NCI-H146 treated with DMSO at 0.1 percent for 48 hours (cell line): Measurements from ENCODE around the gene CFAP92.
A peak's percentile ranks its signal among the peaks of the same experiment; 100 is the strongest.

Experiments used
- DNase-seq: peaks from one replicate; lab custom pipeline; 2025; ENCODE audit not compliant: unreplicated experiment; lab: John Stamatoyannopoulos, UW

Gene CFAP92

GRCh38 chr3:128993461-128994172 lies at the start of gene CFAP92:
Gene CFAP92 (minus strand): TSS chr3:128994076. CDS start chr3:128993304, 772 bp downstream.
- DNase-seq, result peak; percentile 93

- DNase-seq, result no peak
Measured at GRCh38 chr3:129040579-129041300, 46.9 kb upstream of the CFAP92 start.

- no peak for DNase-seq
Measured at GRCh38 chr3:129040039-129040336, 46.1 kb upstream of the CFAP92 start.

- DNase-seq, result peak; percentile 86
Measured at GRCh38 chr3:129039271-129040038, 45.6 kb upstream of the CFAP92 start.

- no peak for DNase-seq
Measured at GRCh38 chr3:129038121-129038855, 44.4 kb upstream of the CFAP92 start.

GRCh38 chr3:129037093-129037419 lies 43.2 kb upstream of the CFAP92 start:
- no peak for DNase-seq

GRCh38 chr3:129036222-129037092 lies 42.6 kb upstream of the CFAP92 start:
- DNase-seq, result no peak

GRCh38 chr3:129035360-129036221 lies 41.7 kb upstream of the CFAP92 start:
- DNase-seq, result no peak

GRCh38 chr3:129034642-129035041 lies 40.8 kb upstream of the CFAP92 start:
- DNase-seq, result no peak

GRCh38 chr3:129033633-129034321 lies 39.9 kb upstream of the CFAP92 start:
- DNase-seq, result no peak

GRCh38 chr3:129033151-129033550 lies 39.3 kb upstream of the CFAP92 start:
- no peak for DNase-seq

- no peak for DNase-seq
Measured at GRCh38 chr3:129032716-129033115, 38.8 kb upstream of the CFAP92 start.

GRCh38 chr3:129031476-129032215 lies 37.8 kb upstream of the CFAP92 start:
- DNase-seq, result no peak

- no peak for DNase-seq
Measured at GRCh38 chr3:129030611-129031010, 36.7 kb upstream of the CFAP92 start.

GRCh38 chr3:129028866-129029265 lies 35.0 kb upstream of the CFAP92 start:
- DNase-seq, result no peak

GRCh38 chr3:129027544-129027880 lies 33.6 kb upstream of the CFAP92 start:
- DNase-seq, result no peak

- peak; percentile 95 for DNase-seq
Measured at GRCh38 chr3:129026728-129027543, 33.1 kb upstream of the CFAP92 start.
